Karpas-422 (cell line): Measurements from ENCODE around the gene ELOVL6. TPM values are rescaled to one million over a fixed set of nuclear protein-coding genes. Genes with fewer than 3 reads are reported as not detected.
"Not testable (repeated sequence)": the region's sequence is repeated elsewhere in the genome, so short reads cannot be mapped to it uniquely, and the experiment has no call there.

ENCODE experiments used
- DNase-seq: peaks from one replicate; pipeline ENCODE4 v3.0.0-alpha.2; 2015
- H2AFZ ChIP-seq: fragments of 200-600 bp; sonication (generic); 2 replicates; pipeline ENCODE4 v1.6.1; 2014; ENCODE audit warnings: antibody characterized with exemption, low read length, mixed read lengths
- H3K27ac ChIP-seq: fragments of 200-600 bp; sonication (generic); 2 replicates; pipeline ENCODE4 v1.5.1; 2014; ENCODE audit warnings: mild to moderate bottlenecking, low read length, moderate library complexity
- H3K27me3 ChIP-seq: fragments of 200-600 bp; sonication (generic); 2 replicates; pipeline ENCODE4 v1.6.1; 2014; ENCODE audit warnings: low read length, mixed read lengths
- H3K36me3 ChIP-seq: fragments of 200-600 bp; sonication (generic); 2 replicates; pipeline ENCODE4 v1.6.1; 2014; ENCODE audit warnings: low read length, mixed read lengths; ENCODE audit not compliant: insufficient read depth
- H3K4me1 ChIP-seq: fragments of 200-600 bp; sonication (generic); 2 replicates; pipeline ENCODE4 v1.6.1; 2014; ENCODE audit warnings: mild to moderate bottlenecking, low read length, mixed read lengths
- H3K4me2 ChIP-seq: fragments of 200-600 bp; sonication (generic); 2 replicates; pipeline ENCODE4 v1.6.1; 2014; ENCODE audit warnings: low read length, low read depth, mild to moderate bottlenecking; ENCODE audit not compliant: poor library complexity, severe bottlenecking
- H3K4me3 ChIP-seq: fragments of 200-600 bp; sonication (generic); 2 replicates; pipeline ENCODE4 v1.5.1; 2014; ENCODE audit warnings: mild to moderate bottlenecking, antibody characterized with exemption, low read length, mixed read lengths
- H3K79me2 ChIP-seq: fragments of 200-600 bp; sonication (generic); 2 replicates; pipeline ENCODE4 v1.6.1; 2014; ENCODE audit warnings: mild to moderate bottlenecking, low read length, mixed read lengths
- H3K9ac ChIP-seq: fragments of 200-600 bp; sonication (generic); 2 replicates; pipeline ENCODE4 v1.6.0; 2014; ENCODE audit warnings: low read length
- H3K9me2 ChIP-seq: fragments of 200-600 bp; sonication (generic), shearing (Covaris generic); replicated peaks from 2 replicates; pipeline ENCODE4 v1.6.0; 2014; ENCODE audit warnings: mild to moderate bottlenecking, low read length, moderate library complexity; ENCODE audit not compliant: insufficient read depth
- H3K9me3 ChIP-seq: fragments of 300-700, 200-600 bp; sonication (generic); 2 replicates; pipeline ENCODE4 v1.6.1; 2014; ENCODE audit warnings: low read length, mixed read lengths
- H4K20me1 ChIP-seq: fragments of 200-600 bp; sonication (generic); 2 replicates; pipeline ENCODE4 v1.6.1; 2014; ENCODE audit warnings: mild to moderate bottlenecking, antibody characterized with exemption, low read length, low read depth; ENCODE audit not compliant: insufficient read depth
- total RNA-seq: library from RNA; depleted of rRNA; stranded (reverse); fragments of >200 nt; shearing (Covaris generic); gene quantifications from 2 replicates; pipeline ENCODE4 v1.2.3, GENCODE V29; 2014; ENCODE audit warnings: low replicate concordance

ELOVL6 gene
- total RNA-seq, 1 experiment from 2014 or later = 42.4 TPM

GRCh38 chr4:110087070-110087708, 111.2 kb downstream of the ELOVL6 start:
- Histone ChIP-seq H3K36me3 (peaks cover 35% of the 10 kb centered on the region), H3K27me3 (no peaks in the 10 kb centered on the region), H2AFZ (no peak overlapping the region), H3K27ac (no peak overlapping the region), H3K79me2 (peaks cover 55% of the 10 kb centered on the region), H3K9ac (no peak overlapping the region), H3K9me3 (0 out of 2 replicates have a peak, but pooled peaks cover 5% of the 10 kb centered on the region), H3K9me2 (no peaks in the 10 kb centered on the region), H3K4me1 (peaks cover 23% of the 10 kb centered on the region), H4K20me1 (no peaks in the 10 kb centered on the region), H3K4me2 (no peak overlapping the region), H3K4me3 (no peak overlapping the region)
- DNase-seq = no peak

DNA sequence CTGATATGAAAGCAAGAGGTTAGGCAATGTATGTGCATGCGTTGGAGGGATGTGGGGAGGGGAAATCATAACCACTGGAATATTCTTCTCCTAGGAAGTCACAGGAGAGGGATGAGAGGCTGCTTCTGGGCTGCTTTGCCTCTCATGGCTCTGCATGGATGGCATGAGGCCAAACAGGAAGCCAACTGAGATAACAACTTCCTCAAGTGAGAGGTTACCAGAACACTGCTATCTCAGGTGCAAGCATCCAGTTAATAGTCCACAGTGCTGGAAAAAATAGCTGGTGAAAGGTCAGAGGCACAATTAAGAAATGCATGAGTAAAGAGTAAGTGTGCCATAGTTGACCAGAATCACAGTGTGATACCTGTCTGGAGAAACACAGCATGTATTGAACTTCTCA, 113.3 kb downstream of the ELOVL6 start:
- Histone ChIP-seq H3K9me2 (no peaks in the 10 kb centered on the region), H4K20me1 (no peaks in the 10 kb centered on the region), H3K4me1 (peaks cover 18% of the 10 kb centered on the region; the same call in 1 of the 2 replicates), H3K4me2 (no peak overlapping the region), H3K9ac (no peak overlapping the region), H3K27me3 (no peaks in the 10 kb centered on the region), H3K4me3 (no peak overlapping the region), H3K79me2 (peaks cover 43% of the 10 kb centered on the region), H2AFZ (no peak overlapping the region), H3K27ac (no peak overlapping the region), H3K36me3 (peaks cover 25% of the 10 kb centered on the region), H3K9me3 (0 out of 2 replicates have a peak, but pooled peaks cover 5% of the 10 kb centered on the region)
- no peak for DNase-seq

GRCh38 chr4:110084154-110084553, 114.3 kb downstream of the ELOVL6 start:
- Histone ChIP-seq H3K4me1 (peaks cover 18% of the 10 kb centered on the region; the same call in 1 of the 2 replicates), H3K27ac (no peak overlapping the region), H3K36me3 (peaks cover 24% of the 10 kb centered on the region), H3K79me2 (peaks cover 41% of the 10 kb centered on the region), H3K9me2 (no peaks in the 10 kb centered on the region), H4K20me1 (no peaks in the 10 kb centered on the region), H2AFZ (no peak overlapping the region), H3K9ac (no peak overlapping the region), H3K9me3 (0 out of 2 replicates have a peak, but pooled peaks cover 5% of the 10 kb centered on the region), H3K27me3 (no peaks in the 10 kb centered on the region), H3K4me2 (no peak overlapping the region), H3K4me3 (no peak overlapping the region)
- no peak for DNase-seq

DNA sequence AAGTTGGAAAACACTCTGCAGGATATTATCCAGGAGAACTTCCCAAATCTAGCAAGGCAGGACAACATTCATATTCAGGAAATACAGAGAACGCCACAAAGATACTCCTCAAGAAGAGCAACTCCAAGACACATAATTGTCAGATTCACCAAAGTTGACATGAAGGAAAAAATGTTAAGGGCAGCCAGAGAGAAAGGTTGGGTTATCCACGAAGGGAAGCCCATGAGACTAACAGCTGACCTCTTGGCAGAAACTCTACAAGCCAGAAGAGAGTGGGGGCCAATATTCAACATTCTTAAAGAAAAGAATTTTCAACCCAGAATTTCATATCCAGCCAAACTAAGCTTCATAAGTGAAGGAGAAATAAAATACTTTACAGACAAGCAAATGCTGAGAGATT, 120.3 kb downstream of the ELOVL6 start:
- H3K9ac ChIP-seq, DNase-seq, H3K9me3 ChIP-seq, H3K27me3 ChIP-seq, H2AFZ ChIP-seq, H3K4me3 ChIP-seq, H3K4me1 ChIP-seq, H3K4me2 ChIP-seq, H4K20me1 ChIP-seq, H3K36me3 ChIP-seq, H3K9me2 ChIP-seq, H3K27ac ChIP-seq: not testable (repeated sequence)
- H3K79me2 ChIP-seq = peaks cover 42% of the 10 kb centered on the region

GRCh38 chr4:110076828-110077227, 121.6 kb downstream of the ELOVL6 start:
- not testable (repeated sequence) for H3K4me2 ChIP-seq, H3K9me2 ChIP-seq, H3K9me3 ChIP-seq, H3K4me1 ChIP-seq, H3K27me3 ChIP-seq, H3K27ac ChIP-seq, H2AFZ ChIP-seq, H3K4me3 ChIP-seq, H4K20me1 ChIP-seq, H3K9ac ChIP-seq, DNase-seq, H3K36me3 ChIP-seq
- peaks cover 41% of the 10 kb centered on the region for H3K79me2 ChIP-seq

GRCh38 chr4:110075891-110076290, 122.5 kb downstream of the ELOVL6 start:
- H2AFZ ChIP-seq = no peak overlapping the region
- H3K4me1 ChIP-seq = no peaks in the 10 kb centered on the region
- H3K27ac ChIP-seq = no peak overlapping the region
- H3K4me2 ChIP-seq = no peak overlapping the region
- H3K9me2 ChIP-seq = no peaks in the 10 kb centered on the region
- H3K36me3 ChIP-seq = peaks cover 5% of the 10 kb centered on the region; the same call in 1 of the 2 replicates
- DNase-seq = no peak
- no peak overlapping the region for H3K4me3 ChIP-seq
- no peaks in the 10 kb centered on the region for H4K20me1 ChIP-seq
- no peak overlapping the region for H3K9ac ChIP-seq
- H3K27me3 ChIP-seq = no peaks in the 10 kb centered on the region
- peaks cover 46% of the 10 kb centered on the region for H3K79me2 ChIP-seq
- no peaks in the 10 kb centered on the region for H3K9me3 ChIP-seq

- peaks cover 45% of the 10 kb centered on the region for H3K79me2 ChIP-seq
- no peaks in the 10 kb centered on the region for H3K9me3 ChIP-seq
- H2AFZ ChIP-seq = no peak overlapping the region
- H3K4me3 ChIP-seq = no peak overlapping the region
- H3K4me1 ChIP-seq = no peaks in the 10 kb centered on the region
- H3K27ac ChIP-seq = no peak overlapping the region
- H4K20me1 ChIP-seq = no peaks in the 10 kb centered on the region
- peaks cover 5% of the 10 kb centered on the region; the same call in 1 of the 2 replicates for H3K36me3 ChIP-seq
- no peaks in the 10 kb centered on the region for H3K27me3 ChIP-seq
- no peak overlapping the region for H3K9ac ChIP-seq
- DNase-seq = no peak
- no peaks in the 10 kb centered on the region for H3K9me2 ChIP-seq
- H3K4me2 ChIP-seq = no peak overlapping the region
These were observed 123.2 kb downstream of the ELOVL6 start for GRCh38 chr4:110075083-110075738.

- no peaks in the 10 kb centered on the region for H3K4me1 ChIP-seq
- no peak overlapping the region for H3K4me3 ChIP-seq
These were observed 123.8 kb downstream of the ELOVL6 start for GRCh38 chr4:110074570-110074969.

More at GRCh38 chr4:110074570-110074969, 123.8 kb downstream of the ELOVL6 start:
- Histone ChIP-seq H3K36me3 (peaks cover 5% of the 10 kb centered on the region; the same call in 1 of the 2 replicates), H3K9me3 (no peaks in the 10 kb centered on the region), H3K9me2 (no peaks in the 10 kb centered on the region), H4K20me1 (no peaks in the 10 kb centered on the region), H3K9ac (no peak overlapping the region), H3K4me2 (no peak overlapping the region), H3K79me2 (peaks cover 48% of the 10 kb centered on the region), H3K27me3 (no peaks in the 10 kb centered on the region), H2AFZ (no peak overlapping the region), H3K27ac (no peak overlapping the region)
- DNase-seq = no peak
